A549 (cell line): ENCODE measurements around the gene RXRG. TPM values are rescaled to one million over a fixed set of nuclear protein-coding genes. Genes with fewer than 3 reads are reported as not detected.

Experiments
- ATAC-seq, 2 experiments: fragments of 200-7000 bp in 1 of 2; fragments of >200 bp in 1 of 2; cut with Nextera tagmentation in 1 of 2; cut with Tn5 transposase in 1 of 2; 3 replicates each; pipeline versions ENCODE4 v1.8.0 to v1.9.1; 2018 to 2020; ENCODE audit warnings: mild to moderate bottlenecking in 1 of 2, moderate library complexity in 1 of 2
- CTCF ChIA-PET: fragments of 300-600 bp; sonication (Branson Sonifier 250); formaldehyde crosslinking; extraction: SDS; loops from one replicate; lab custom pipeline; 2021; ENCODE audit warnings: antibody characterized with exemption, inconsistent platforms; lab: Yijun Ruan, JAX
- POLR2A ChIA-PET: fragments of 350-600 bp; formaldehyde crosslinking; extraction: SDS; loops from one replicate; lab custom pipeline; 2021; ENCODE audit warnings: antibody characterized with exemption, inconsistent platforms; lab: Yijun Ruan, JAX
- DNase-seq, 2 experiments: peaks; one replicate each; pipeline versions ENCODE4 v3.0.0 to v3.0.0-alpha.2; 2011 to 2016; ENCODE audit warnings: low read depth in 1 of 2, low spot score in 1 of 2
- FAIRE-seq: peaks from 2 replicates; lab custom pipeline; 2011; peaks lifted over from hg19 to GRCh38; lab: Jason Lieb, UNC
- H3K27ac ChIP-seq, 2 experiments: fragments of >200 bp; sonication (Bioruptor Twin); formaldehyde crosslinking; 3 replicates each; pipeline ENCODE4 v1.5.1; 2016 to 2017
- H3K4me1 ChIP-seq: fragments of >200 bp; sonication (Bioruptor Twin); formaldehyde crosslinking; 3 replicates; pipeline ENCODE4 v1.6.1; 2016
- H3K4me2 ChIP-seq: fragments of >200 bp; sonication (Bioruptor Twin); formaldehyde crosslinking; 3 replicates; pipeline ENCODE4 v1.6.1; 2016
- H3K4me3 ChIP-seq: fragments of >200 bp; sonication (Bioruptor Twin); formaldehyde crosslinking; 3 replicates; pipeline ENCODE4 v1.5.1; 2016
- H3K9me3 ChIP-seq: fragments of >200 bp; sonication (Bioruptor Twin); formaldehyde crosslinking; 3 replicates; pipeline ENCODE4 v1.6.1; 2016
- BCL3 ChIP-seq: fragments of >200 bp; sonication (Bioruptor Twin); formaldehyde crosslinking; IDR thresholded peaks from 3 replicates; pipeline ENCODE4 v1.6.1; 2016
- BHLHE40 ChIP-seq: IDR thresholded peaks from 2 replicates; pipeline ENCODE4 v1.6.1; 2012; ENCODE audit warnings: low read depth, low read length, inconsistent platforms
- CBX8 ChIP-seq: fragments of 200-600 bp; sonication (generic); IDR thresholded peaks from 2 replicates; pipeline ENCODE4 v1.6.1; 2016
- CEBPB ChIP-seq, 2 experiments: fragments of >200 bp in 1 of 2; sonication (Bioruptor Twin) in 1 of 2; formaldehyde crosslinking in 1 of 2; IDR thresholded peaks; 2 replicates each; pipeline ENCODE4 v1.6.1; 2012 to 2016
- CHD2 ChIP-seq: fragments of 150-350 bp; IDR thresholded peaks from 2 replicates; pipeline ENCODE4 v1.6.1; 2014; ENCODE audit warnings: low read length; ENCODE audit not compliant: partially characterized antibody
- CHD4 ChIP-seq: fragments of 200-600 bp; sonication (generic); IDR thresholded peaks from 2 replicates; pipeline ENCODE4 v1.6.1; 2016; ENCODE audit warnings: antibody characterized with exemption, mild to moderate bottlenecking, borderline replicate concordance
- EHF ChIP-seq: fragments of 250-450 bp; sonication (Bioruptor Pico); IDR thresholded peaks from 2 replicates; pipeline ENCODE4 v1.5.0; 2020; ENCODE audit warnings: mild to moderate bottlenecking
- ELK1 ChIP-seq: fragments of 150-350 bp; IDR thresholded peaks from 2 replicates; pipeline ENCODE4 v1.6.1; 2014; ENCODE audit warnings: low read depth, mild to moderate bottlenecking, low read length
- ESRRA ChIP-seq: fragments of 150-350 bp; IDR thresholded peaks from 2 replicates; pipeline ENCODE4 v1.6.1; 2014; ENCODE audit warnings: mild to moderate bottlenecking, low read length, borderline replicate concordance
- FOXS1 ChIP-seq: fragments of 250-450 bp; sonication (Bioruptor Pico); IDR thresholded peaks from 2 replicates; pipeline ENCODE4 v1.5.0; 2020; ENCODE audit warnings: mild to moderate bottlenecking, moderate library complexity
- HEYL ChIP-seq: fragments of 250-450 bp; sonication (Bioruptor Pico); IDR thresholded peaks from 2 replicates; pipeline ENCODE4 v1.8.0; 2021; ENCODE audit warnings: mild to moderate bottlenecking, moderate library complexity
- HOXB5 ChIP-seq: fragments of 250-450 bp; sonication (Bioruptor Pico); IDR thresholded peaks from 2 replicates; pipeline ENCODE4 v1.5.0; 2020; ENCODE audit warnings: mild to moderate bottlenecking, moderate library complexity
- JUN ChIP-seq, 2 experiments: fragments of >200 bp; sonication (Bioruptor Twin); formaldehyde crosslinking; IDR thresholded peaks; 2 replicates in 1 of 2; 3 replicates in 1 of 2; pipeline ENCODE4 v1.6.1; 2016 to 2017
- JUNB ChIP-seq: fragments of >200 bp; sonication (Bioruptor Twin); formaldehyde crosslinking; IDR thresholded peaks from 2 replicates; pipeline ENCODE4 v1.6.1; 2016
- KDM5A ChIP-seq: fragments of 200-600 bp; sonication (generic); IDR thresholded peaks from 2 replicates; pipeline ENCODE4 v1.6.1; 2016; ENCODE audit warnings: antibody characterized with exemption, mild to moderate bottlenecking
- MAX ChIP-seq: IDR thresholded peaks from 2 replicates; pipeline ENCODE4 v1.6.1; 2012
- MAZ ChIP-seq: fragments of 150-350 bp; IDR thresholded peaks from 2 replicates; pipeline ENCODE4 v1.6.1; 2014; ENCODE audit warnings: antibody characterized with exemption, low read depth, low read length, borderline replicate concordance
- NFE2L2 ChIP-seq: fragments of 150-350 bp; conservative IDR thresholded peaks from 2 replicates; pipeline ENCODE4 v1.6.1; 2014; ENCODE audit warnings: low read length
- NR3C1 ChIP-seq: fragments of >200 bp; sonication (Bioruptor Twin); formaldehyde crosslinking; IDR thresholded peaks from 3 replicates; pipeline ENCODE4 v1.6.1; 2017
- PBX3 ChIP-seq: IDR thresholded peaks from 2 replicates; pipeline ENCODE4 v1.6.1; 2012
- PHF8 ChIP-seq: fragments of 200-600 bp; sonication (generic); IDR thresholded peaks from 2 replicates; pipeline ENCODE4 v1.6.1; 2016; ENCODE audit warnings: low read depth, mild to moderate bottlenecking, antibody characterized with exemption, moderate library complexity, borderline replicate concordance
- POLR2A ChIP-seq: IDR thresholded peaks from 2 replicates; pipeline ENCODE4 v1.6.1; 2012; ENCODE audit warnings: mild to moderate bottlenecking, low read length
- POLR2AphosphoS2 ChIP-seq: conservative IDR thresholded peaks from 2 replicates; pipeline ENCODE4 v1.6.1; 2012; ENCODE audit warnings: low read length, improper control_type of control experiment, inconsistent platforms
- RARB ChIP-seq: fragments of 250-450 bp; sonication (Bioruptor Pico); IDR thresholded peaks from 2 replicates; pipeline ENCODE4 v1.8.0; 2021; ENCODE audit warnings: mild to moderate bottlenecking, moderate library complexity
- RFX5 ChIP-seq: fragments of 450-650 bp; IDR thresholded peaks from 2 replicates; pipeline ENCODE4 v1.7.1; 2014; ENCODE audit warnings: antibody characterized with exemption, mild to moderate bottlenecking, moderate library complexity
- SMC3 ChIP-seq: fragments of >200 bp; sonication (Bioruptor Twin); formaldehyde crosslinking; IDR thresholded peaks from 3 replicates; pipeline ENCODE4 v1.6.1; 2018; ENCODE audit warnings: inconsistent platforms
- TFCP2L1 ChIP-seq: fragments of 250-450 bp; sonication (Bioruptor Pico); IDR thresholded peaks from 2 replicates; pipeline ENCODE4 v1.5.0; 2021; ENCODE audit warnings: mild to moderate bottlenecking
- TP53 ChIP-seq: fragments of 250-450 bp; sonication (Bioruptor Pico); IDR thresholded peaks from 2 replicates; pipeline ENCODE4 v1.5.0; 2021; ENCODE audit warnings: mild to moderate bottlenecking, moderate library complexity
- ZC3H11A ChIP-seq: fragments of 450-650 bp; IDR thresholded peaks from 2 replicates; pipeline ENCODE4 v1.6.1; 2014; ENCODE audit warnings: antibody characterized with exemption, mild to moderate bottlenecking
- ZNF302 ChIP-seq: fragments of 250-450 bp; sonication (Bioruptor Pico); IDR thresholded peaks from 2 replicates; pipeline ENCODE4 v1.9.0; 2021; ENCODE audit warnings: inconsistent platforms, mild to moderate bottlenecking, moderate library complexity
- WGBS: methylation state at CpG from one replicate; pipeline ENCODE4 v1.1.6; 2017; ENCODE audit errors: missing lambda C conversion rate; 5-methylcytosine and 5-hydroxymethylcytosine counted together
- polyA plus RNA-seq, 4 experiments: library from polyadenylated mRNA; depleted of rRNA in 3 of 4; stranded (reverse); fragments of >200 nt; fragmentation: RNase III in 1 of 4; extraction: RNeasy Plus Mini Kit Qiagen cat#74134 plus additional on column Dnase treatment in 1 of 4; gene quantifications; 2 replicates in 3 of 4; 3 replicates in 1 of 4; pipeline ENCODE4 v1.2.3, GENCODE V29; 2011 to 2017

The RXRG gene
- polyA plus RNA-seq, 2 of the 4 experiments (the other 2 are of a cell fraction) = not detected

- Histone ChIP-seq H3K4me2 (no peak overlapping the region), H3K9me3 (no peaks in the 10 kb centered on the region)
Measured at GRCh38 chr1:165420655-165421054, 24.3 kb downstream of the RXRG start.

GRCh38 chr1:165419839-165420238 is 25.1 kb downstream of the RXRG start:
- Histone ChIP-seq H3K27ac (no peak overlapping the region), H3K9me3 (no peaks in the 10 kb centered on the region), H3K4me2 (no peak overlapping the region), H3K4me3 (no peak overlapping the region), H3K4me1 (no peaks in the 10 kb centered on the region)
- POLR2A ChIA-PET = no interaction called here
- 0% methylated on average over 2 of the region's 2 CpGs for WGBS
- CTCF ChIA-PET = interaction anchor here (1.1 kb wide), 1 partner anchor 27 kb away, joined by 3 read pairs; no protein-coding TSS in a partner anchor
- no peak for DNase-seq
- no peak for ATAC-seq
- TF ChIP-seq CHD2 (no peak), TFCP2L1 (CRISPR knock-in tag) (no peak), JUN (IDR thresholded peaks at IDR 0.05) (no peak), KDM5A (no peak), ZC3H11A (no peak), BCL3 (no peak), PBX3 (no peak), PHF8 (no peak), ESRRA (no peak), CBX8 (no peak), SMC3 (no peak), NFE2L2 (no peak), BHLHE40 (no peak), NR3C1 (no peak), TP53 (CRISPR knock-in tag) (no peak), CEBPB (IDR thresholded peaks at IDR 0.05) (no peak)
- no peak for FAIRE-seq

More at GRCh38 chr1:165420655-165421054, 24.3 kb downstream of the RXRG start:
- H3K27ac ChIP-seq = no peak overlapping the region
- no peak for DNase-seq
- CTCF ChIA-PET = no interaction called here
- POLR2A ChIA-PET = no interaction called here
- no peak for FAIRE-seq
- TF ChIP-seq NFE2L2 = no peak
- TF ChIP-seq POLR2A = no peak
- no peak for TF ChIP-seq CEBPB (IDR thresholded peaks at IDR 0.05)
- no peak for TF ChIP-seq ELK1
- no peak for TF ChIP-seq JUN (IDR thresholded peaks at IDR 0.05)
- no peak for TF ChIP-seq CHD4
- TF ChIP-seq MAX = no peak
- TF ChIP-seq HEYL (CRISPR knock-in tag) = no peak
- no peak for TF ChIP-seq ZNF302
- TF ChIP-seq RFX5 = no peak
- H3K4me3 ChIP-seq = no peak overlapping the region
- no peaks in the 10 kb centered on the region for H3K4me1 ChIP-seq
- ATAC-seq = no peak
- whole genome bisulfite sequencing = 2% methylated on average over 2 of the region's 2 CpGs

- ChIA-PET POLR2A (no interaction called here), CTCF (interaction anchor here (1.5 kb wide), 1 partner anchor 15 kb away, joined by 5 read pairs; no protein-coding TSS in a partner anchor)
- TF ChIP-seq CEBPB (IDR thresholded peaks at IDR 0.05) (no peak), POLR2AphosphoS2 (no peak), MAZ (no peak), ESRRA (no peak), ZC3H11A (no peak), NFE2L2 (no peak), MAX (no peak), HOXB5 (no peak), FOXS1 (CRISPR knock-in tag) (no peak), EHF (no peak), RARB (CRISPR knock-in tag) (no peak), JUNB (no peak)
- TF ChIP-seq, all 56 proteins: peak for 0
- ATAC-seq (no peak), FAIRE-seq (no peak), DNase-seq (no peak)
- Histone ChIP-seq H3K27ac (no peak overlapping the region), H3K4me2 (no peak overlapping the region), H3K4me1 (no peaks in the 10 kb centered on the region), H3K4me3 (no peak overlapping the region), H3K9me3 (no peaks in the 10 kb centered on the region)
Measured at GRCh38 chr1:165418195-165418594, 26.7 kb downstream of the RXRG start.
